PC-9 (cell line): ENCODE results near the gene MADD. TPM values are rescaled to one million over a fixed set of nuclear protein-coding genes. Genes with fewer than 3 reads are reported as not detected.
A peak's percentile ranks its signal among the peaks of the same experiment; 100 is the strongest.

Source experiments
- BruUV-seq: library from RNA; stranded (reverse); fragments of 400-500 nt; replicated peaks from 2 replicates; lab custom pipeline; 2021; lab: Mats Ljungman, UMichigan
- CTCF ChIA-PET: fragments of 300-600 bp; sonication (Branson Sonifier 250); formaldehyde crosslinking; loops from one replicate; lab custom pipeline; 2022; ENCODE audit warnings: antibody characterized with exemption; lab: Charles Lee
- POLR2A ChIA-PET: fragments of 300-600 bp; sonication (Branson Sonifier 250); formaldehyde crosslinking; loops from one replicate; lab custom pipeline; 2022; ENCODE audit warnings: antibody characterized with exemption; ENCODE audit not compliant: unreplicated experiment; lab: Charles Lee
- DNase-seq, 2 experiments: peaks; one replicate each; pipeline versions ENCODE4 v3.0.0 to v3.0.0-alpha.2; 2015 to 2022; ENCODE audit warnings: mixed read lengths in 1 of 2
- H2AFZ ChIP-seq: fragments of 200-600 bp; sonication (generic); 2 replicates; pipeline ENCODE4 v1.8.1; 2017; ENCODE audit warnings: antibody characterized with exemption
- H3F3A ChIP-seq: fragments of 200-600 bp; sonication (generic); 2 replicates; pipeline ENCODE4 v1.8.1; 2017; ENCODE audit warnings: antibody characterized with exemption, mild to moderate bottlenecking, low read depth; ENCODE audit not compliant: insufficient read depth
- H3K27ac ChIP-seq: fragments of 200-600 bp; sonication (generic); 2 replicates; pipeline ENCODE4 v1.6.1; 2016; ENCODE audit warnings: mixed run types
- H3K27me3 ChIP-seq: fragments of 200-600 bp; sonication (generic); 2 replicates; pipeline ENCODE4 v1.6.1; 2016; ENCODE audit warnings: low read depth, mixed run types; ENCODE audit not compliant: insufficient read depth
- H3K36me3 ChIP-seq: fragments of 200-600 bp; sonication (generic); 2 replicates; pipeline ENCODE4 v1.6.1; 2016; ENCODE audit warnings: low read depth, mixed run types
- H3K4me1 ChIP-seq: fragments of 200-600 bp; sonication (generic); replicated peaks from 2 replicates; pipeline ENCODE4 v1.6.1; 2016; ENCODE audit warnings: mixed run types; ENCODE audit not compliant: insufficient read depth
- H3K4me2 ChIP-seq: fragments of 200-600 bp; sonication (generic); 2 replicates; pipeline ENCODE4 v1.6.1; 2017; ENCODE audit warnings: mixed run types
- H3K4me3 ChIP-seq: fragments of 200-600 bp; sonication (generic); 2 replicates; pipeline ENCODE4 v1.6.1; 2016; ENCODE audit warnings: mixed run types
- H3K79me2 ChIP-seq: fragments of 200-600 bp; sonication (generic); 2 replicates; pipeline ENCODE4 v1.6.1; 2017; ENCODE audit warnings: low read depth, mixed run types
- H3K9me2 ChIP-seq: fragments of 200-600 bp; sonication (generic); 2 replicates; pipeline ENCODE4 v1.8.1; 2017; ENCODE audit warnings: mild to moderate bottlenecking; ENCODE audit not compliant: insufficient read depth
- H3K9me3 ChIP-seq: fragments of 200-600 bp; sonication (generic); 2 replicates; pipeline ENCODE4 v1.8.1; 2016; ENCODE audit warnings: low read depth; ENCODE audit not compliant: insufficient read depth
- H4K20me1 ChIP-seq: fragments of 200-600 bp; sonication (generic); 2 replicates; pipeline ENCODE4 v1.8.1; 2017; ENCODE audit not compliant: insufficient read depth
- EZH2 ChIP-seq: fragments of 200-600 bp; sonication (generic); IDR thresholded peaks from 2 replicates; pipeline ENCODE4 v1.8.0; 2017; ENCODE audit warnings: antibody characterized with exemption, low read depth
- intact Hi-C: fragments of 100-400 bp; cut with micrococcal nuclease; formaldehyde crosslinking; loops from one replicate; pipeline ENCODE4 v1.10.0; 2022; ENCODE audit not compliant: unreplicated experiment
- total RNA-seq: library from RNA; stranded (reverse); gene quantifications from 2 replicates; pipeline ENCODE4 v1.2.3, GENCODE V29; 2021
- TF ChIP-seq, protein P1 (sequence below): fragments of 200-600 bp; sonication (generic); conservative IDR thresholded peaks from 2 replicates; pipeline ENCODE4 v1.6.1; 2017; ENCODE audit warnings: mixed run types, antibody characterized with exemption, mild to moderate bottlenecking, moderate library complexity

MADD gene
- total RNA-seq, 1 experiment from 2014 or later, result 65.9 TPM

DNA sequence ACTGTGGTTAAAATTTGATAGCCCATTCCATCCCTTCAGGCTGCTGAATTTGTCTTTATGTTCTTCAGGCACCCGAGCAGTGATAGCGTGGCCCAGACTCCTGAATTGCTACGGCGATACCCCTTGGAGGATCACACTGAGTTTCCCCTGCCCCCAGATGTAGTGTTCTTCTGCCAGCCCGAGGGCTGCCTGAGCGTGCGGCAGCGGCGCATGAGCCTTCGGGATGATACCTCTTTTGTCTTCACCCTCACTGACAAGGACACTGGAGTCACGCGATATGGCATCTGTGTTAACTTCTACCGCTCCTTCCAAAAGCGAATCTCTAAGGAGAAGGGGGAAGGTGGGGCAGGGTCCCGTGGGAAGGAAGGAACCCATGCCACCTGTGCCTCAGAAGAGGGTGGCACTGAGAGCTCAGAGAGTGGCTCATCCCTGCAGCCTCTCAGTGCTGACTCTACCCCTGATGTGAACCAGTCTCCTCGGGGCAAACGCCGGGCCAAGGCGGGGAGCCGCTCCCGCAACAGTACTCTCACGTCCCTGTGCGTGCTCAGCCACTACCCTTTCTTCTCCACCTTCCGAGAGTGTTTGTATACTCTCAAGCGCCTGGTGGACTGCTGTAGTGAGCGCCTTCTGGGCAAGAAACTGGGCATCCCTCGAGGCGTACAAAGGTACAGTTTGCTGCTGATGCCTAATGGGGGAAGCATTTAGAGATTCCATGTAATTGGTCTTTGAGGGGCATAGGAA lies 4.7 kb downstream of the MADD start:
- intact Hi-C loops, result no loop called here
- no peak for TF ChIP-seq EZH2
- TF ChIP-seq, protein P1, sequence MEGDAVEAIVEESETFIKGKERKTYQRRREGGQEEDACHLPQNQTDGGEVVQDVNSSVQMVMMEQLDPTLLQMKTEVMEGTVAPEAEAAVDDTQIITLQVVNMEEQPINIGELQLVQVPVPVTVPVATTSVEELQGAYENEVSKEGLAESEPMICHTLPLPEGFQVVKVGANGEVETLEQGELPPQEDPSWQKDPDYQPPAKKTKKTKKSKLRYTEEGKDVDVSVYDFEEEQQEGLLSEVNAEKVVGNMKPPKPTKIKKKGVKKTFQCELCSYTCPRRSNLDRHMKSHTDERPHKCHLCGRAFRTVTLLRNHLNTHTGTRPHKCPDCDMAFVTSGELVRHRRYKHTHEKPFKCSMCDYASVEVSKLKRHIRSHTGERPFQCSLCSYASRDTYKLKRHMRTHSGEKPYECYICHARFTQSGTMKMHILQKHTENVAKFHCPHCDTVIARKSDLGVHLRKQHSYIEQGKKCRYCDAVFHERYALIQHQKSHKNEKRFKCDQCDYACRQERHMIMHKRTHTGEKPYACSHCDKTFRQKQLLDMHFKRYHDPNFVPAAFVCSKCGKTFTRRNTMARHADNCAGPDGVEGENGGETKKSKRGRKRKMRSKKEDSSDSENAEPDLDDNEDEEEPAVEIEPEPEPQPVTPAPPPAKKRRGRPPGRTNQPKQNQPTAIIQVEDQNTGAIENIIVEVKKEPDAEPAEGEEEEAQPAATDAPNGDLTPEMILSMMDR, result no peak
- ChIA-PET POLR2A (interaction anchor here (0.6 kb wide), 3 partner anchors 53 to 339 kb away, joined by 3 to 4 read pairs (median 4); no protein-coding TSS in a partner anchor), CTCF (no interaction called here)
- Histone ChIP-seq H3K79me2 (peaks cover 39% of the 10 kb centered on the region), H2AFZ (no peak overlapping the region), H3K4me1 (peaks cover 15% of the 10 kb centered on the region), H3K9me2 (no peaks in the 10 kb centered on the region), H3F3A (peaks cover 15% of the 10 kb centered on the region; the same call in 1 of the 2 replicates), H3K4me2 (no peak overlapping the region), H3K36me3 (peaks cover 35% of the 10 kb centered on the region), H3K27ac (no peak overlapping the region), H3K27me3 (no peaks in the 10 kb centered on the region), H4K20me1 (peaks cover 39% of the 10 kb centered on the region), H3K9me3 (no peaks in the 10 kb centered on the region), H3K4me3 (no peak overlapping the region)
- DNase-seq, result no peak
- BruUV-seq, result no TSS peak

DNA sequence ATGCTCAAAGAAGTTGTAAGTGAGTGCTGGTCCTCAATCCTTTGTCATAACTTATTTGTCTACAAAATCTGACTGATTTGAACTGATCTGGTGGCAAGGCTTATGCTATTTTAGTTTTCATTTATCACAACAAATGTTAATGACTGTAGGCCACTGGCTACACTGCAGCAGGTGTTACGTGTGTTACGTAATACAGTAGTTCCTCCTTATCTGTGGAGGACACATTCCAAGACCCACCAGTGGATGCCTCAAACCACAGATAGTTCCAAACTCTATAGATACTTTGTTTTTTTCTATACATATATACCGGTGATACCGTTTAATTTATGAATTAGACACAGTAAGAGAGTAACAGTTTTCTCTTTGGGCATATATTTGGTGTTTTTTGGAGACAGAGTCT lies 7.0 kb downstream of the MADD start:
- Histone ChIP-seq H3F3A (peaks cover 8% of the 10 kb centered on the region; the same call in 1 of the 2 replicates), H3K4me3 (no peak overlapping the region), H3K27me3 (no peaks in the 10 kb centered on the region), H4K20me1 (peaks cover 26% of the 10 kb centered on the region), H3K4me1 (peaks cover 1% of the 10 kb centered on the region), H3K4me2 (no peak overlapping the region), H3K79me2 (peaks cover 23% of the 10 kb centered on the region), H3K9me2 (no peaks in the 10 kb centered on the region), H3K27ac (no peak overlapping the region), H3K9me3 (no peaks in the 10 kb centered on the region), H2AFZ (no peak overlapping the region), H3K36me3 (peaks cover 46% of the 10 kb centered on the region)
- TF ChIP-seq, protein P1, result no peak
- TF ChIP-seq EZH2, result no peak
- ChIA-PET POLR2A (no interaction called here), CTCF (no interaction called here)
- DNase-seq, result peak in 1 of 2 experiments; percentile 28
- BruUV-seq, result no TSS peak
- intact Hi-C loops, result no loop called here

DNA sequence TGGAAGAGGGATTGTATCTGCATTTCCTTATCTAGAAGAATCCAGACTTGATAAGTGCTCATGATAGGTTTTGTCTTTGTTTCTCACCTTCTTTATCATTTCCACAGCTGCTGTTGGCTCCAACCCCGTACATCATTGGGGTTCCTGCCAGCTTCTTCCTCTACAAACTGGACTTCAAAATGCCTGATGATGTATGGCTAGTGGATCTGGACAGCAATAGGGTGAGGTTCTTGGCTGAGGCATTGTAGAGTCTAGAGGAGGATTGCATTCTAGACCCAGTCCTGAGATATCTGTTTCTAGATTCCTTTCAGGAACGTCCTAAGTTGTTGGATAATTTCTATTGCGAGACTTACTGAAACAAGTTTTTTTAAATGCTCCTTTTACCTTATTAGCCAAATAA lies 8.1 kb downstream of the MADD start:
- ChIA-PET POLR2A (interaction anchor here (0.7 kb wide), 1 partner anchor 23 kb away, joined by 3 read pairs; no protein-coding TSS in a partner anchor), CTCF (interaction anchor here (0.6 kb wide), 1 partner anchor 24 kb away, joined by 4 read pairs; no protein-coding TSS in a partner anchor)
- Histone ChIP-seq H3K9me2 (no peaks in the 10 kb centered on the region), H3K4me1 (no peaks in the 10 kb centered on the region), H3K79me2 (peaks cover 12% of the 10 kb centered on the region), H3K27ac (peak overlapping the region; percentile 22; the same call in 1 of the 2 replicates), H3K4me3 (no peak overlapping the region), H4K20me1 (peaks cover 14% of the 10 kb centered on the region), H3K9me3 (no peaks in the 10 kb centered on the region), H3F3A (peaks cover 8% of the 10 kb centered on the region; the same call in 1 of the 2 replicates), H3K4me2 (no peak overlapping the region), H2AFZ (no peak overlapping the region), H3K36me3 (peaks cover 56% of the 10 kb centered on the region), H3K27me3 (no peaks in the 10 kb centered on the region)
- DNase-seq, result no peak
- intact Hi-C loops, result no loop called here
- TF ChIP-seq EZH2, result no peak
- TF ChIP-seq, protein P1, result no peak
- no TSS peak for BruUV-seq
